Activated CD4-positive, alpha-beta T cell treated with anti-CD3 and anti-CD28 coated beads, Interleukin-2, Interleukin-4, amounts not matched to agents 100 ng/mL and 50 ng/mL, durations not matched to agents 16 hours and 8 hours (primary cell): Measurements from ENCODE around the gene RNASEH2A.

ENCODE experiments used
- DNase-seq: peaks from one replicate; pipeline ENCODE4 v3.0.0-alpha.2; 2020; ENCODE audit warnings: low spot score

The RNASEH2A gene

GRCh38 chr19:12806242-12807081, at the start of gene RNASEH2A:
Gene RNASEH2A (plus strand): TSS chr19:12806584. CDS start chr19:12806674, 90 bp downstream.
- DNase-seq, result peak; percentile 91

GRCh38 chr19:12757544-12758274, 48.7 kb upstream of the RNASEH2A start:
- peak; percentile 58 for DNase-seq

GRCh38 chr19:12759686-12760085, 46.7 kb upstream of the RNASEH2A start:
- no peak for DNase-seq

- no peak for DNase-seq
These were observed 43.3 kb upstream of the RNASEH2A start for GRCh38 chr19:12763100-12763499.

GRCh38 chr19:12764698-12765097, 41.7 kb upstream of the RNASEH2A start:
- DNase-seq, result no peak

GRCh38 chr19:12766051-12766521, 40.3 kb upstream of the RNASEH2A start:
- peak; percentile 67 for DNase-seq

GRCh38 chr19:12767150-12767549, 39.2 kb upstream of the RNASEH2A start:
- no peak for DNase-seq

- no peak for DNase-seq
These were observed 38.7 kb upstream of the RNASEH2A start for GRCh38 chr19:12767666-12768065.

- peak; percentile 57 for DNase-seq
These were observed 36.7 kb upstream of the RNASEH2A start for GRCh38 chr19:12769689-12770088.

GRCh38 chr19:12770922-12771321, 35.5 kb upstream of the RNASEH2A start:
- DNase-seq, result no peak

- DNase-seq, result no peak
These were observed 34.1 kb upstream of the RNASEH2A start for GRCh38 chr19:12772323-12772722.

GRCh38 chr19:12773571-12773970, 32.8 kb upstream of the RNASEH2A start:
- DNase-seq, result no peak

GRCh38 chr19:12774588-12775555, 31.5 kb upstream of the RNASEH2A start, which contains the start of gene HOOK2:
Gene HOOK2 (minus strand): TSS chr19:12775552. CDS start chr19:12775449, 103 bp downstream.
- no peak for DNase-seq

GRCh38 chr19:12777217-12778016, 29.0 kb upstream of the RNASEH2A start:
- peak; percentile 86 for DNase-seq

GRCh38 chr19:12778017-12778904, 28.1 kb upstream of the RNASEH2A start:
- peak; percentile 61 for DNase-seq

GRCh38 chr19:12778905-12779161, 27.6 kb upstream of the RNASEH2A start:
- DNase-seq, result no peak

- no peak for DNase-seq
These were observed 27.0 kb upstream of the RNASEH2A start for GRCh38 chr19:12779162-12779993.

GRCh38 chr19:12782174-12782423, 24.3 kb upstream of the RNASEH2A start:
- DNase-seq, result no peak
